RWPE2 (cell line): ENCODE data around the gene CDX2.
A peak's percentile ranks its signal among the peaks of the same experiment; 100 is the strongest.

Source experiments
- ATAC-seq: fragments of 200-7000 bp; cut with Tn5 transposase; 3 replicates; pipeline ENCODE4 v1.9.1; 2021; ENCODE audit warnings: low read depth
- DNase-seq: peaks from one replicate; pipeline ENCODE4 v3.0.0-alpha.2; 2020; ENCODE audit warnings: low spot score
- H3K27ac ChIP-seq: fragments of 450-650 bp; 2 replicates; pipeline ENCODE4 v1.5.1; 2017; ENCODE audit warnings: mild to moderate bottlenecking; ENCODE audit not compliant: poor library complexity, severe bottlenecking
- H3K27me3 ChIP-seq: fragments of 250-450 bp; sonication (Bioruptor Pico); 2 replicates; pipeline ENCODE4 v1.5.1; 2021; ENCODE audit warnings: mild to moderate bottlenecking, moderate library complexity; ENCODE audit not compliant: insufficient read depth, poor library complexity, severe bottlenecking
- H3K36me3 ChIP-seq: fragments of 250-450 bp; sonication (Bioruptor Pico); 2 replicates; pipeline ENCODE4 v1.5.1; 2020; ENCODE audit warnings: low read depth, mild to moderate bottlenecking, moderate library complexity
- H3K4me1 ChIP-seq: fragments of 250-450 bp; sonication (Bioruptor Pico); 2 replicates; pipeline ENCODE4 v1.5.1; 2021; ENCODE audit warnings: mild to moderate bottlenecking, moderate library complexity; ENCODE audit not compliant: insufficient read depth, poor library complexity, severe bottlenecking
- H3K4me3 ChIP-seq: fragments of 250-450 bp; sonication (Bioruptor Pico); 2 replicates; pipeline ENCODE4 v1.5.1; 2021; ENCODE audit warnings: mild to moderate bottlenecking, moderate library complexity; ENCODE audit not compliant: severe bottlenecking
- H3K9me3 ChIP-seq: fragments of 250-450 bp; sonication (Bioruptor Pico); 2 replicates; pipeline ENCODE4 v1.5.1; 2021; ENCODE audit warnings: mild to moderate bottlenecking, moderate library complexity; ENCODE audit not compliant: severe bottlenecking
- CTCF ChIP-seq: fragments of 450-650 bp; IDR thresholded peaks from one replicate; pipeline ENCODE4 v1.5.1; 2017; ENCODE audit warnings: mild to moderate bottlenecking, moderate library complexity; ENCODE audit not compliant: poor library complexity, severe bottlenecking

The CDX2 gene

GRCh38 chr13:27959976-27960361 lies 9.1 kb downstream of the CDX2 start:
- Histone ChIP-seq H3K4me3 (no peak overlapping the region), H3K4me1 (no peaks in the 10 kb centered on the region), H3K9me3 (no peaks in the 10 kb centered on the region), H3K27ac (no peak overlapping the region), H3K36me3 (no peaks in the 10 kb centered on the region), H3K27me3 (peaks cover 92% of the 10 kb centered on the region)
- no peak for DNase-seq
- TF ChIP-seq CTCF: no peak
- no peak for ATAC-seq

GRCh38 chr13:27956576-27957300 lies 12.4 kb downstream of the CDX2 start:
- TF ChIP-seq CTCF: no peak
- Histone ChIP-seq H3K27me3 (peaks cover 99% of the 10 kb centered on the region), H3K4me1 (no peaks in the 10 kb centered on the region), H3K27ac (no peak overlapping the region), H3K9me3 (no peaks in the 10 kb centered on the region), H3K4me3 (no peak overlapping the region), H3K36me3 (no peaks in the 10 kb centered on the region)
- ATAC-seq (no peak), DNase-seq (no peak)

- ATAC-seq (no peak), DNase-seq (no peak)
- no peaks in the 10 kb centered on the region for H3K9me3 ChIP-seq
- H3K36me3 ChIP-seq: no peaks in the 10 kb centered on the region
- peaks cover 92% of the 10 kb centered on the region for H3K27me3 ChIP-seq
- H3K4me1 ChIP-seq: no peaks in the 10 kb centered on the region
- no peak overlapping the region for H3K4me3 ChIP-seq
- no peak overlapping the region for H3K27ac ChIP-seq
- TF ChIP-seq CTCF: no peak
These were observed 14.0 kb downstream of the CDX2 start for GRCh38 chr13:27955014-27955591.

- no peaks in the 10 kb centered on the region for H3K9me3 ChIP-seq
- peaks cover 85% of the 10 kb centered on the region for H3K27me3 ChIP-seq
- H3K4me1 ChIP-seq: no peaks in the 10 kb centered on the region
- DNase-seq (no peak), ATAC-seq (peak; percentile 63)
- H3K36me3 ChIP-seq: no peaks in the 10 kb centered on the region
- no peak for TF ChIP-seq CTCF
- H3K4me3 ChIP-seq: peak overlapping the region; percentile 25
- H3K27ac ChIP-seq: no peak overlapping the region
These were observed 14.7 kb downstream of the CDX2 start for GRCh38 chr13:27954406-27954851.
